ENCODE data around the gene NFATC4.
"Not testable (repeated sequence)": the region's sequence is repeated elsewhere in the genome, so short reads cannot be mapped to it uniquely, and the experiment has no call there.

DNA sequence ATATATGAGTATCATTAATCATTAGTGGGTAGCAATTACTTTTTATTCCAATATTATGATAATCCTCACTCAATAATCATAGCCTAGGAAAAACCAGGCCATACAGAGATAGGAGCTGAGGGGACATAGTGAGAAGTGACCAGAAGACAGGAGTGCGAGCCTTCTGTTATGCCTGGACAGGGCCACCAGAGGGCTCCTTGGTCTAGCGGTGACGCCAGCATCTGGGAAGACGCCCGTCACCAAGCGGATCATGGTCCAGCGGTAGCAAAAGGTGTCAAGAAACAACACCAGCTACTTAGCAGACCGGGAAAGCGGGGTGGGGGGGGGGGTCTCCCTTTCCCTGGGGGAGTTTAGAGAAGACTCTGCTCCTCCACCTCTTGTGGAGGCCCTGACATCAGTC, 40.1 kb upstream of the NFATC4 start:
- TF ChIP-seq EZH2phosphoT487 (IDR thresholded peaks at IDR 0.05; ENCODE audit: insufficient read depth, low read depth); EZH2 (IDR thresholded peaks at IDR 0.05; ENCODE audit: insufficient read depth, poor library complexity, severe bottlenecking): not testable (repeated sequence)
